Chondrocyte (in vitro differentiated cells): ENCODE results near the gene NELFB. TPM values are rescaled to one million over a fixed set of nuclear protein-coding genes. Genes with fewer than 3 reads are reported as not detected.

Experiments
- DNase-seq: peaks from one replicate; pipeline ENCODE4 v3.0.0; 2021; ENCODE audit warnings: mixed read lengths, low spot score
- H3K27ac Mint-ChIP-seq: one replicate; pipeline ENCODE4 v1.8.0; 2021; ENCODE audit warnings: mild to moderate bottlenecking, moderate library complexity, mixed read lengths; ENCODE audit not compliant: unreplicated experiment
- H3K27me3 Mint-ChIP-seq: 2 replicates; pipeline ENCODE4 v1.8.0; 2021; ENCODE audit warnings: low read depth, mixed read lengths
- H3K36me3 Mint-ChIP-seq: 2 replicates; pipeline ENCODE4 v1.8.0; 2021; ENCODE audit warnings: low read depth, mixed read lengths
- H3K4me1 Mint-ChIP-seq: 2 replicates; pipeline ENCODE4 v1.8.0; 2021; ENCODE audit warnings: low read depth, mild to moderate bottlenecking, mixed read lengths
- H3K4me3 Mint-ChIP-seq: one replicate; pipeline ENCODE4 v1.8.0; 2021; ENCODE audit warnings: mild to moderate bottlenecking, moderate library complexity, mixed read lengths; ENCODE audit not compliant: unreplicated experiment
- H3K9me3 Mint-ChIP-seq: 2 replicates; pipeline ENCODE4 v1.8.0; 2021; ENCODE audit warnings: low read depth, mixed read lengths
- total RNA-seq: library from RNA; stranded (reverse); gene quantifications from 3 replicates; pipeline ENCODE4 v1.2.1, GENCODE V29; 2021
- TF ChIP-seq, protein P1 (sequence below): fragments of 200-600 bp; sonication (generic); IDR thresholded peaks from 2 replicates; pipeline ENCODE4 v1.5.0; 2021; ENCODE audit warnings: antibody characterized with exemption, mild to moderate bottlenecking, moderate library complexity

The NELFB gene
- total RNA-seq, 1 donor from 2014 or later, result 48.0 TPM

DNA sequence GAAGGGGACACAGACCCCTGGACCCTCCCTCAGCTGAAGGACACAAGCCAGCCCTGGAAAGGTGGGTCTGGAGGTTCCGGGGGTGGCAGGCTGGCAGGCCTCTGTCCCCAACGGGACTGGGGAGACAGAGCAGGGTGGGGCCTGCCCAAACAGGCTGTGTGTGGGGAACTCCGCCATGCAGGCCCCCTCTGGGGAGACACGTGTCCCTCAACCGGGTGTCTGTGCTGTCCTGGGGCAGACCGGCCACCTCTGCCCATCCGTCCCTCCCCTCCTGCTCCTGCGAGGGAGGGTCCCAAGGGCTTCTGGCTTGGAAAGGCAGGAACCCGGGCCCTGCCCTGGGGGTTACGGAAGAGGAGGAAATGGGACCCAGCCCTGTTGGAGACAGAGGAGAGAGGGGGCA lies 23.0 kb upstream of the NELFB start:
- DNase-seq, result no peak
- H3K9me3 Mint-ChIP-seq, result no peaks in the 10 kb centered on the region
- peaks cover 6% of the 10 kb centered on the region for H3K4me1 Mint-ChIP-seq
- H3K4me3 Mint-ChIP-seq, result no peak overlapping the region
- no peak overlapping the region for H3K27ac Mint-ChIP-seq
- TF ChIP-seq, protein P1, sequence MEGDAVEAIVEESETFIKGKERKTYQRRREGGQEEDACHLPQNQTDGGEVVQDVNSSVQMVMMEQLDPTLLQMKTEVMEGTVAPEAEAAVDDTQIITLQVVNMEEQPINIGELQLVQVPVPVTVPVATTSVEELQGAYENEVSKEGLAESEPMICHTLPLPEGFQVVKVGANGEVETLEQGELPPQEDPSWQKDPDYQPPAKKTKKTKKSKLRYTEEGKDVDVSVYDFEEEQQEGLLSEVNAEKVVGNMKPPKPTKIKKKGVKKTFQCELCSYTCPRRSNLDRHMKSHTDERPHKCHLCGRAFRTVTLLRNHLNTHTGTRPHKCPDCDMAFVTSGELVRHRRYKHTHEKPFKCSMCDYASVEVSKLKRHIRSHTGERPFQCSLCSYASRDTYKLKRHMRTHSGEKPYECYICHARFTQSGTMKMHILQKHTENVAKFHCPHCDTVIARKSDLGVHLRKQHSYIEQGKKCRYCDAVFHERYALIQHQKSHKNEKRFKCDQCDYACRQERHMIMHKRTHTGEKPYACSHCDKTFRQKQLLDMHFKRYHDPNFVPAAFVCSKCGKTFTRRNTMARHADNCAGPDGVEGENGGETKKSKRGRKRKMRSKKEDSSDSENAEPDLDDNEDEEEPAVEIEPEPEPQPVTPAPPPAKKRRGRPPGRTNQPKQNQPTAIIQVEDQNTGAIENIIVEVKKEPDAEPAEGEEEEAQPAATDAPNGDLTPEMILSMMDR, result no peak
- no peaks in the 10 kb centered on the region for H3K36me3 Mint-ChIP-seq
- peaks cover 2% of the 10 kb centered on the region for H3K27me3 Mint-ChIP-seq

DNA sequence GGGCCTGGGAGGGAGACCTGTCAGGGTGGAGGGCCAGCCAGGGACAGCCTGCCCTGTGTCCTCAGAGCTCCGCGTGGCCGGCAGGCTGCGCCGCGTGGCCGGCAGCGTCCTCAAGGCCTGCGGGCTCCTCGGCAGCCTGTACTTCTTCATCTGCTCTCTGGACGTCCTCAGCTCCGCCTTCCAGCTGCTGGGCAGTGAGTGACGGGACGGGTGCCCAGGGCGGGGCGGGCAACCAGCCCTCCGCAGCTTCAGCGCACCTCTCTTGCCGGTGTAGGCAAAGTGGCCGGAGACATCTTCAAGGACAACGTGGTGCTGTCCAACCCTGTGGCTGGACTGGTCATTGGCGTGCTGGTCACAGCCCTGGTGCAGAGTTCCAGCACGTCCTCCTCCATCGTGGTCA lies 22.6 kb upstream of the NELFB start:
- Mint-ChIP-seq H3K4me3 (no peak overlapping the region), H3K9me3 (no peaks in the 10 kb centered on the region), H3K27ac (no peak overlapping the region), H3K4me1 (peaks cover 2% of the 10 kb centered on the region), H3K36me3 (no peaks in the 10 kb centered on the region), H3K27me3 (peaks cover 2% of the 10 kb centered on the region)
- TF ChIP-seq, protein P1, result no peak
- no peak for DNase-seq

DNA sequence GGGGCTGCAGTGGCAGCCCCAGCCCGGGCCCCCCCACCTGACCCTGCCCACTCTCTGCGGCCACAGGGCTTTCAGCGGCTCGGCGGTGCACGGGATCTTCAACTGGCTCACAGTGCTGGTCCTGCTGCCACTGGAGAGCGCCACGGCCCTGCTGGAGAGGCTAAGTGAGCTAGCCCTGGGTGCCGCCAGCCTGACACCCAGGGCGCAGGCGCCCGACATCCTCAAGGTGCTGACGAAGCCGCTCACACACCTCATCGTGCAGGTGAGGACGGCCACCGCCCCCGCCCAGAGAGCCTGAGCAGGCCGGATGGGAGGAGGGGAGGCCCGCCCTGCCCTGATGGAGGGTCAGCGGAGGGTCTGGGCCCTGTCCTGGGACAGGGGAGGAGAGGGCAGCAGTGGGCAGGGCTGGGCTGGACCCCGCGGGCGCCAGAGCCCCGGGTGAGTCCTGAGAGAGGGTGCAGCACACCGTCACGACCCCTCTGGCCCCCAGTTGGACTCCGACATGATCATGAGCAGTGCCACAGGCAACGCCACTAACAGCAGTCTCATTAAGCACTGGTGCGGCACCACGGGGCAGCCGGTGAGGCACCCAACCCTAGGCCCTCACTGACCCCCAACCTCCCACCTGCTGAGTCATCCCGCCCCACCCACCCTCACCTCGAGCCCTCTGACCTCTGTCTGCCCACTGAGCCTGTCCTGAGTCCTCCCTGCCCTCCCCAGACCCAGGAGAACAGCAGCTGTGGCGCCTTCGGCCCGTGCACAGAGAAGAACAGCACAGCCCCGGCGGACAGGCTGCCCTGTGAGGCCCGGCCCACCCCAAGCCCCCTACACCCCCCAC lies 21.8 kb upstream of the NELFB start:
- H3K27me3 Mint-ChIP-seq, result no peaks in the 10 kb centered on the region
- TF ChIP-seq, protein P1, result no peak
- no peaks in the 10 kb centered on the region for H3K4me1 Mint-ChIP-seq
- H3K4me3 Mint-ChIP-seq, result no peak overlapping the region
- H3K9me3 Mint-ChIP-seq, result no peaks in the 10 kb centered on the region
- DNase-seq, result no peak
- no peaks in the 10 kb centered on the region for H3K36me3 Mint-ChIP-seq
- no peak overlapping the region for H3K27ac Mint-ChIP-seq

DNA sequence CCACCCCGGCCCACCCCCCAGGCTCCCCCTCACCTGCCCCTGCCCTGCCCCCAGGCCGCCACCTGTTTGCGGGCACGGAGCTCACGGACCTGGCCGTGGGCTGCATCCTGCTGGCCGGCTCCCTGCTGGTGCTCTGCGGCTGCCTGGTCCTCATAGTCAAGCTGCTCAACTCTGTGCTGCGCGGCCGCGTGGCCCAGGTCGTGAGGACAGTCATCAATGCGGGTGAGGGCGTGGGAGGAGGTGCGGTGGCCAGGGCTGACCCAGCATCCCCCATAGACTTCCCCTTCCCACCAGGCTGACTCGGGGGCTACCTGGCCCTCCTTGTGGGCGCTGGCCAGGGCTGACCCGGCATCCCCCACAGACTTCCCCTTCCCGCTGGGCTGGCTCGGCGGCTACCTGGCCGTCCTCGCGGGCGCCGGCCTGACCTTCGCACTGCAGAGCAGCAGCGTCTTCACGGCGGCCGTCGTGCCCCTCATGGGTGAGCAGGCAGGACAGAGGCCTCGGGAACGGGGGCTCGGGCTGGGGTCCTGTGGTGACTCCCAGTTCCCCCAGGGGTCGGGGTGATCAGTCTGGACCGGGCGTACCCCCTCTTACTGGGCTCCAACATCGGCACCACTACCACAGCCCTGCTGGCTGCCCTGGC lies 21.0 kb upstream of the NELFB start:
- H3K27ac Mint-ChIP-seq, result no peak overlapping the region
- H3K27me3 Mint-ChIP-seq, result no peaks in the 10 kb centered on the region
- no peak for DNase-seq
- no peak overlapping the region for H3K4me3 Mint-ChIP-seq
- H3K9me3 Mint-ChIP-seq, result no peaks in the 10 kb centered on the region
- TF ChIP-seq, protein P1, result no peak
- no peaks in the 10 kb centered on the region for H3K36me3 Mint-ChIP-seq
- peaks cover 4% of the 10 kb centered on the region for H3K4me1 Mint-ChIP-seq

DNA sequence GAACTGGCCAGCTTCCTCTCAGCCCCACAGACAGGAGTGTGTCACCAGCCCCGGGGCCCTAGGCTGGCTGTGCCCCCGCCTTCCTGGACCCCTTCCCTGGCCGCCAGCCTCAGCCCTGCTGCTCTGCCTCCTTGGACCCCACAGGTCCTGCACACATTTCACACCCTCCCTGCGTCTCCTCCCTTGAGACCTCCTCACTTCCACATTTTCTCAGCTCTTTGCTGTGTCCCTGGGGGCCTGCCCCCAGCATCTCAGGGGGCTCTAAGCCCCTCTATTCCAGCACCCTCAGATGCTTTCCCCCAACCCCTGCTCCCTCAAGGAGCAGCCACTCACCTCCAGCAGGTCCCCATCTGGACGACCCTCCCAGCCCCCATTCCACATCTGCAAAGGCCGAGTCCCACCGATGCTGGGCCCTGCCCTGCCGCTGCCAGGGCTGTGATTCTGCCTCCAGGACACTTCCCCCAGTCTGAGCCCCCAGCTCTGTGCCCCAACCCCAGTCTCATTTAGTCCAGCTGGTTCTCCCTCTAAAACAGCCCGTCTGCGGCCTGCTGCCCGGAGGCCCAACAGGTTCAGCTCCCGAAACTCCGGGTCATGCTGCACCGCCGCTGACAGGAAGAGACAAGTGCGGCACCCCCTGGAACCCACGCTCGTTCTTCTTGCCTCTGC lies 20.2 kb upstream of the NELFB start:
- TF ChIP-seq, protein P1, result no peak
- no peak for DNase-seq
- Mint-ChIP-seq H3K4me1 (peaks cover 9% of the 10 kb centered on the region), H3K27me3 (no peaks in the 10 kb centered on the region), H3K36me3 (no peaks in the 10 kb centered on the region), H3K4me3 (no peak overlapping the region), H3K27ac (no peak overlapping the region), H3K9me3 (no peaks in the 10 kb centered on the region)
